HepG2 (cell line): ENCODE measurements around the gene DERL2. TPM values are rescaled to one million over a fixed set of nuclear protein-coding genes. Genes with fewer than 3 reads are reported as not detected.

ENCODE experiments used
- CBX5 ChIP-seq: sonication (generic); formaldehyde crosslinking; IDR thresholded peaks from 2 replicates; pipeline ENCODE4 v1.4.0; 2020; ENCODE audit warnings: missing genetic modification reagents, borderline replicate concordance
- CENPT ChIP-seq: sonication (generic); formaldehyde crosslinking; IDR thresholded peaks from 2 replicates; pipeline ENCODE4 v1.8.0; 2022; ENCODE audit warnings: low read depth, mild to moderate bottlenecking, moderate library complexity, missing genetic modification reagents
- GZF1 ChIP-seq: sonication (generic); formaldehyde crosslinking; IDR thresholded peaks from 2 replicates; pipeline ENCODE4 v1.5.1; 2020; ENCODE audit warnings: mild to moderate bottlenecking, missing genetic modification reagents
- HBP1 ChIP-seq: IDR thresholded peaks from 2 replicates; pipeline ENCODE4 v1.6.1; 2016; ENCODE audit warnings: low read depth, control low read depth
- IKZF5 ChIP-seq: IDR thresholded peaks from 2 replicates; pipeline ENCODE4 v1.6.1; 2018; ENCODE audit warnings: missing genetic modification reagents, mild to moderate bottlenecking, missing compliant biosample characterization
- MLXIP ChIP-seq: sonication (generic); formaldehyde crosslinking; IDR thresholded peaks from 2 replicates; pipeline ENCODE4 v1.9.0; 2021; ENCODE audit warnings: missing genetic modification reagents, borderline replicate concordance
- NR2F2 ChIP-seq: IDR thresholded peaks from 2 replicates; pipeline ENCODE4 v1.6.1; 2012; ENCODE audit warnings: low read depth, inconsistent platforms, borderline replicate concordance
- RFX5 ChIP-seq: IDR thresholded peaks from 2 replicates; pipeline ENCODE4 v1.6.1; 2011; ENCODE audit warnings: low read depth, low read length, improper control_type of control experiment
- SALL1 ChIP-seq: sonication (generic); formaldehyde crosslinking; IDR thresholded peaks from 2 replicates; pipeline ENCODE4 v1.8.0; 2022; ENCODE audit warnings: mild to moderate bottlenecking, missing genetic modification reagents
- SP140L ChIP-seq: sonication (generic); formaldehyde crosslinking; IDR thresholded peaks from 2 replicates; pipeline ENCODE4 v1.4.0; 2020; ENCODE audit warnings: missing genetic modification reagents, borderline replicate concordance
- WIZ ChIP-seq: sonication (generic); formaldehyde crosslinking; IDR thresholded peaks from 2 replicates; pipeline ENCODE4 v1.5.1; 2020; ENCODE audit warnings: mild to moderate bottlenecking, missing genetic modification reagents
- ZBTB44 ChIP-seq: sonication (generic); formaldehyde crosslinking; IDR thresholded peaks from 2 replicates; pipeline ENCODE4 v1.4.0; 2020; ENCODE audit warnings: missing genetic modification reagents
- ZFYVE20 ChIP-seq: sonication (generic); formaldehyde crosslinking; IDR thresholded peaks from 2 replicates; pipeline ENCODE4 v1.8.0; 2023; ENCODE audit warnings: low read depth, mild to moderate bottlenecking, moderate library complexity, missing genetic modification reagents, borderline replicate concordance
- ZKSCAN5 ChIP-seq: sonication (generic); formaldehyde crosslinking; IDR thresholded peaks from 2 replicates; pipeline ENCODE4 v1.5.1; 2020; ENCODE audit warnings: mild to moderate bottlenecking, missing genetic modification reagents
- ZNF17 ChIP-seq: sonication (generic); formaldehyde crosslinking; IDR thresholded peaks from 2 replicates; pipeline ENCODE4 v1.5.0; 2020; ENCODE audit warnings: mild to moderate bottlenecking, missing genetic modification reagents
- ZNF235 ChIP-seq: sonication (generic); formaldehyde crosslinking; IDR thresholded peaks from 2 replicates; pipeline ENCODE4 v1.8.1; 2023; ENCODE audit warnings: mild to moderate bottlenecking, missing genetic modification reagents, borderline replicate concordance
- ZNF253 ChIP-seq: sonication (generic); formaldehyde crosslinking; IDR thresholded peaks from 2 replicates; pipeline ENCODE4 v1.8.0; 2022; ENCODE audit warnings: mild to moderate bottlenecking, missing genetic modification reagents, borderline replicate concordance
- ZNF350 ChIP-seq: sonication (generic); formaldehyde crosslinking; IDR thresholded peaks from 2 replicates; pipeline ENCODE4 v1.4.0; 2020; ENCODE audit warnings: mild to moderate bottlenecking, low read depth, missing genetic modification reagents, borderline replicate concordance
- ZNF746 ChIP-seq: sonication (generic); formaldehyde crosslinking; IDR thresholded peaks from 2 replicates; pipeline ENCODE4 v1.8.0; 2022; ENCODE audit warnings: mild to moderate bottlenecking, missing genetic modification reagents
- ZSCAN21 ChIP-seq: sonication (generic); formaldehyde crosslinking; IDR thresholded peaks from 2 replicates; pipeline ENCODE4 v1.8.0; 2022; ENCODE audit warnings: mild to moderate bottlenecking, missing genetic modification reagents, moderate library complexity, borderline replicate concordance
- ZSCAN31 ChIP-seq: sonication (generic); formaldehyde crosslinking; IDR thresholded peaks from 2 replicates; pipeline ENCODE4 v1.5.0; 2020; ENCODE audit warnings: low read depth, mild to moderate bottlenecking, missing genetic modification reagents
- polyA plus RNA-seq, 8 experiments: library from polyadenylated mRNA; depleted of rRNA in 3 of 8; stranded (reverse) in 7 of 8; unstranded in 1 of 8; fragments of >200 nt; fragmentation: Illumina TruSeq in 4 of 8; extraction: Trizol in 4 of 8; gene quantifications; 2 replicates each; pipeline versions ENCODE4 v1.2.1 to v1.2.3, GENCODE V29; 2011 to 2016; ENCODE audit warnings: low read depth in 4 of 8, missing spikeins in 1 of 8, mixed read lengths in 1 of 8; ENCODE audit not compliant: insufficient read depth in 1 of 8
- total RNA-seq, 5 experiments: library from RNA; depleted of rRNA; stranded (reverse); fragments of >200 nt; fragmentation: Illumina TruSeq; extraction: Trizol; gene quantifications; 2 replicates each; pipeline ENCODE4 v1.2.3, GENCODE V29; 2016; ENCODE audit warnings: low read depth in 1 of 5

Gene DERL2
- total and polyA plus RNA-seq, 2 of the 13 experiments (the other 11 are each of a cell fraction or from before 2014, with no cell fraction given): 59.3 to 65.2 TPM

- TF ChIP-seq ZNF350 (CRISPR knock-in tag): no peak
- no peak for TF ChIP-seq ZFYVE20
- no peak for TF ChIP-seq RFX5
- no peak for TF ChIP-seq MLXIP (CRISPR knock-in tag)
- no peak for TF ChIP-seq ZKSCAN5 (CRISPR knock-in tag)
- no peak for TF ChIP-seq ZNF253
- 0 out of 2 replicates have a peak, but pooled peaks have one; percentile 9 for TF ChIP-seq NR2F2
- TF ChIP-seq ZNF235 (CRISPR knock-in tag): no peak
- TF ChIP-seq ZNF17 (CRISPR knock-in tag): no peak
- no peak for TF ChIP-seq WIZ (CRISPR knock-in tag)
- no peak for TF ChIP-seq ZBTB44 (CRISPR knock-in tag)
- no peak for TF ChIP-seq IKZF5 (CRISPR knock-in tag)
- peak; percentile 72 for TF ChIP-seq SALL1 (CRISPR knock-in tag)
- no peak for TF ChIP-seq CENPT (CRISPR knock-in tag)
- TF ChIP-seq CBX5 (CRISPR knock-in tag): 0 out of 2 replicates have a peak, but pooled peaks have one; percentile 27
- no peak for TF ChIP-seq GZF1 (CRISPR knock-in tag)
- TF ChIP-seq ZNF746 (CRISPR knock-in tag): no peak
- TF ChIP-seq HBP1 (CRISPR knock-in tag): no peak
- TF ChIP-seq ZSCAN31 (CRISPR knock-in tag): no peak
- TF ChIP-seq ZSCAN21 (CRISPR knock-in tag): no peak
- no peak for TF ChIP-seq SP140L (CRISPR knock-in tag)
Observed at GRCh38 chr17:5516060-5516792, 30.2 kb upstream of the DERL2 start (continued).
